DOHH2 (cell line): ENCODE measurements around the gene PRR9.

Experiments used
- H3F3A ChIP-seq: fragments of 200-600 bp; sonication (generic), shearing (Covaris generic); 2 replicates; pipeline ENCODE4 v1.6.0; 2016; ENCODE audit warnings: antibody characterized with exemption, mild to moderate bottlenecking; ENCODE audit not compliant: control insufficient read depth, insufficient read depth
- H3K27ac ChIP-seq: fragments of 200-600 bp; sonication (generic); 2 replicates; pipeline ENCODE4 v1.5.1; 2014; ENCODE audit warnings: low read depth, mild to moderate bottlenecking, low read length, moderate library complexity
- H3K27me3 ChIP-seq: fragments of 200-600 bp; sonication (generic); 2 replicates; pipeline ENCODE4 v1.6.1; 2014; ENCODE audit warnings: mild to moderate bottlenecking, low read length, mixed read lengths; ENCODE audit not compliant: control insufficient read depth
- H3K36me3 ChIP-seq: fragments of 200-600 bp; sonication (generic); 2 replicates; pipeline ENCODE4 v1.6.1; 2014; ENCODE audit warnings: mild to moderate bottlenecking, low read length, moderate library complexity, mixed read lengths; ENCODE audit not compliant: control insufficient read depth
- H3K4me1 ChIP-seq: fragments of 200-600 bp; sonication (generic); 2 replicates; pipeline ENCODE4 v1.6.1; 2014; ENCODE audit warnings: mild to moderate bottlenecking, low read length, mixed read lengths; ENCODE audit not compliant: control insufficient read depth
- H3K4me2 ChIP-seq: fragments of 200-600 bp; sonication (generic); 2 replicates; pipeline ENCODE4 v1.6.0; 2014; ENCODE audit warnings: mild to moderate bottlenecking, low read length, moderate library complexity
- H3K4me3 ChIP-seq: fragments of 200-600 bp; sonication (generic); 2 replicates; pipeline ENCODE4 v1.5.1; 2014; ENCODE audit warnings: mild to moderate bottlenecking, low read length, mixed read lengths
- H3K79me2 ChIP-seq: fragments of 200-600 bp; sonication (generic); 2 replicates; pipeline ENCODE4 v1.6.1; 2014; ENCODE audit warnings: mild to moderate bottlenecking, low read length, mixed read lengths; ENCODE audit not compliant: control insufficient read depth
- H3K9me2 ChIP-seq: fragments of 200-600 bp; sonication (generic); replicated peaks from 2 replicates; pipeline ENCODE4 v1.6.1; 2014; ENCODE audit warnings: mild to moderate bottlenecking, low read length, mixed read lengths; ENCODE audit not compliant: control insufficient read depth
- H3K9me3 ChIP-seq: fragments of 200-600 bp; sonication (generic); 2 replicates; pipeline ENCODE4 v1.6.1; 2014; ENCODE audit warnings: antibody characterized with exemption, low read length, mixed read lengths; ENCODE audit not compliant: control insufficient read depth, insufficient read depth
- H4K20me1 ChIP-seq: fragments of 200-600 bp; sonication (generic); 2 replicates; pipeline ENCODE4 v1.6.0; 2014; ENCODE audit warnings: low read depth, mild to moderate bottlenecking, antibody characterized with exemption, low read length, moderate library complexity; ENCODE audit not compliant: control insufficient read depth, insufficient read depth
- CTCF ChIP-seq: fragments of 200-600 bp; sonication (generic); IDR thresholded peaks from one replicate; pipeline ENCODE4 v1.5.1; 2014; ENCODE audit warnings: antibody characterized with exemption, mild to moderate bottlenecking, low read depth, low read length; ENCODE audit not compliant: poor library complexity, severe bottlenecking
- EZH2phosphoT487 ChIP-seq: fragments of 200-600 bp; sonication (generic); IDR thresholded peaks from 2 replicates; pipeline ENCODE4 v1.6.1; 2017; ENCODE audit warnings: borderline replicate concordance, mild to moderate bottlenecking, antibody characterized with exemption, low read length, moderate library complexity, mixed read lengths

Gene PRR9

GRCh38 chr1:153251087-153251486 is 33.7 kb downstream of the PRR9 start:
- H3K36me3 ChIP-seq, result no peaks in the 10 kb centered on the region
- no peak overlapping the region for H3K27ac ChIP-seq
- TF ChIP-seq EZH2phosphoT487 (no peak), CTCF (no peak)
- no peaks in the 10 kb centered on the region for H3K27me3 ChIP-seq
- H3F3A ChIP-seq, result no peaks in the 10 kb centered on the region
- H3K4me2 ChIP-seq, result no peak overlapping the region
- no peaks in the 10 kb centered on the region for H3K9me2 ChIP-seq
- H3K4me3 ChIP-seq, result no peak overlapping the region
- H3K9me3 ChIP-seq, result no peaks in the 10 kb centered on the region
- no peaks in the 10 kb centered on the region for H4K20me1 ChIP-seq
- H3K79me2 ChIP-seq, result no peaks in the 10 kb centered on the region
- H3K4me1 ChIP-seq, result no peaks in the 10 kb centered on the region

GRCh38 chr1:153251562-153251961 is 34.2 kb downstream of the PRR9 start:
- H3K27ac ChIP-seq, result no peak overlapping the region
- TF ChIP-seq EZH2phosphoT487 (no peak), CTCF (no peak)

GRCh38 chr1:153251988-153252387 is 34.6 kb downstream of the PRR9 start:
- TF ChIP-seq EZH2phosphoT487 (no peak), CTCF (no peak)
- Histone ChIP-seq H3K36me3 (no peaks in the 10 kb centered on the region), H3K4me1 (no peaks in the 10 kb centered on the region), H3K27me3 (no peaks in the 10 kb centered on the region), H4K20me1 (no peaks in the 10 kb centered on the region), H3K4me2 (no peak overlapping the region), H3K79me2 (no peaks in the 10 kb centered on the region), H3F3A (no peaks in the 10 kb centered on the region), H3K27ac (no peak overlapping the region), H3K4me3 (no peak overlapping the region), H3K9me2 (no peaks in the 10 kb centered on the region), H3K9me3 (no peaks in the 10 kb centered on the region)

More at GRCh38 chr1:153251562-153251961, 34.2 kb downstream of the PRR9 start:
- Histone ChIP-seq H3K79me2 (no peaks in the 10 kb centered on the region), H3K36me3 (no peaks in the 10 kb centered on the region), H3K4me1 (no peaks in the 10 kb centered on the region), H3K4me2 (no peak overlapping the region), H3K27me3 (no peaks in the 10 kb centered on the region), H4K20me1 (no peaks in the 10 kb centered on the region), H3K9me2 (no peaks in the 10 kb centered on the region), H3K9me3 (no peaks in the 10 kb centered on the region), H3F3A (no peaks in the 10 kb centered on the region), H3K4me3 (no peak overlapping the region)

- Histone ChIP-seq H4K20me1 (no peaks in the 10 kb centered on the region), H3K4me3 (no peak overlapping the region), H3K27me3 (no peaks in the 10 kb centered on the region), H3K36me3 (no peaks in the 10 kb centered on the region), H3K4me1 (no peaks in the 10 kb centered on the region), H3F3A (no peaks in the 10 kb centered on the region), H3K27ac (no peak overlapping the region), H3K9me2 (no peaks in the 10 kb centered on the region), H3K79me2 (no peaks in the 10 kb centered on the region), H3K4me2 (no peak overlapping the region), H3K9me3 (no peaks in the 10 kb centered on the region)
- TF ChIP-seq CTCF (no peak), EZH2phosphoT487 (no peak)
These were observed 35.7 kb downstream of the PRR9 start for GRCh38 chr1:153253076-153253475.
